Renal cortex interstitium (tissue), 11 donors: ENCODE results near the gene SPSB1. TPM values are rescaled to one million over a fixed set of nuclear protein-coding genes. Genes with fewer than 3 reads are reported as not detected.
"Not testable (repeated sequence)": the region's sequence is repeated elsewhere in the genome, so short reads cannot be mapped to it uniquely, and the experiment has no call there.

Experiments used
- DNase-seq, 11 donors: peaks; one replicate each; pipeline ENCODE4 v3.0.0-alpha.2; 2013; ENCODE audit warnings: low read depth in 9 of 11, low spot score in 4 of 11; ENCODE audit errors: extremely low read depth in 1 of 11
- polyA plus RNA-seq, 3 donors: library from polyadenylated mRNA; unstranded; fragments of 120-200 nt; gene quantifications; one replicate each; pipeline ENCODE4 v1.2.1, GENCODE V29; 2013; ENCODE audit not compliant: insufficient read length in 3 of 3

Gene SPSB1
- polyA plus RNA-seq, 3 donors: 10.0 to 12.7 (median 10.3) TPM

DNA sequence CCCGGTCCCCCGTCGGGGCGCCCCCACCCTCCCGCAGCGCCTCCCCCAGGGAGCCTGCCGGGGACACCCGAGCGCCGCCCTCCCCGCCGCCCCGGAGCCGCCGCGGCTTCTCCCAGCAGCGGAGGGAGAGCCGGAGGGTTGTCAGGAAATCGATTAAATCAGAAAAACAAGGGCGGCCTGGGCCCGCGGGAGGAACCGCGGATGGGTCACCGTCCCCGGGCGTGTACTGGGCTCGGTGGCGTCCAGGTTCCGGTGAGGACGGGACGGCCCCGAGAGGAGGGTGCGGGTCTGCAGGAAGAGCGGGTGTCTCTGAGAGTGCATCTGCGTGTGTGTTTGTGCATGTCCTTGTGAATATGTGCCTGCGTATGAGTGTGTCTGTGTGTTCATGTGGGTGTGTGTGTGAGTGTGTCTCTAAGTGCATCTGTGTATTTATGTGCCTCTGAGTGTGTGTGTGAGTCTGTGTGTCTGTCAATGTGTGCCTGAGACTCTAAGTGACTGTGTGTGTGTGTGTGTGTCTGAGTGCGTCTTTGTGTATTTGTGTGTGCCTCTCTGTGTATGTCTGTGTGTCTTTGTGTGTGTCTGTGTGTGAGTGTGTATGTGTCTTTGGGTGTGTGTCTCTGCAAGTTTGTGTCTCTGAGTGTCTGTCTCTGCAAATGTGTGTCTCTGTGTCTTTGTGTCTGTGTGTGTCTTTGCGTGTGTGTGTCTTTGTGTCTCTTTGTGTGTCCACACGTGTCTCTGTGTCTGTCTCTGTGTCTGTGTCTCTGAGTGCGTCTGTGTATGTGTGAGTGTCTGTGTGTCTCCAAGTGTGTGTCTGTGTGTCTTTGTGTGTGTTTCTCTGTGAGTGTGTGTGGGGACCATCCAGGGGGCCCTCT lies 1.1 kb downstream of the SPSB1 start:
- DNase-seq: no peak

- DNase-seq: no peak
Observed at GRCh38 chr1:9294405-9294773, 1.7 kb downstream of the SPSB1 start.

- DNase-seq: no peak
Observed at GRCh38 chr1:9294910-9295636, 2.4 kb downstream of the SPSB1 start.

- DNase-seq: no peak
Observed at GRCh38 chr1:9295884-9296283, 3.2 kb downstream of the SPSB1 start.

DNA sequence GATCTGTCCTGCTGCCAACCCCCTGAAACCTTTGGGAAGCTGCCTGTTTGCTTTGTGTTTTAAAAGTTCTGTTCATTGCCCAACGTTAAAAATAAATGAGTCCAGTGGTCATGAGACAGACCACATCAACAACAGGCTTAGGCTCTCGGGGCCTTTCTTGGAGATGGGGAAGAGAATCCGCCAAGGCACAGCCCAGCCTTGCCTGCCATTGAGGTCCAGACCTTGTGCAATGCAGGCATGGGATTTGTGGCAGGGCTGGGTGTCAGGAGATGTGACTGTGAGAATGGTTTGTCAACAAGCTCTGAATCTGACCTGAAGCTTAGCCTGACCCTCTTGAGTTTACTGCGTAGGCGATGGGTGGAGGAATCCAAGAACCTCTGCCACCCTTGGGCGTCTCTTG lies 4.2 kb downstream of the SPSB1 start:
- DNase-seq: no peak

DNA sequence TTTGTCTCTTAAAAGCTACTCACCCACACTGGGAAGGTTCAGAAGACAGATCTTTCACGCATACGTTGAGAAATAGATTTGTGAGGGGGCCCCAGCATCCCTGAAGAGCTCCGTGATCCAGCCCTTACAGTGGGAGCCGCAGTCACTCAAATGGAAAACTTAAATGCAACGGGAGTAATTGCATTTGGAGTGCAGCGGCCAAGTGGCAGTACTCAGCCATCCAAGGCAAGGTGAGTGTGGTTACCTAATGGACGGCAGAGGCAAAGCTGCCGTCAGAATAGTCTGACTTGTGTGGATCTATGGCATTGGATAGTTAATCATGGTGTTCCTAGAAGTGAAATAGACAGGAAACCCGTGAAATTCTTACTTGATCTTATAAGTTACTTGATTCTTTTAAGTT lies 5.1 kb downstream of the SPSB1 start:
- DNase-seq: no peak

DNA sequence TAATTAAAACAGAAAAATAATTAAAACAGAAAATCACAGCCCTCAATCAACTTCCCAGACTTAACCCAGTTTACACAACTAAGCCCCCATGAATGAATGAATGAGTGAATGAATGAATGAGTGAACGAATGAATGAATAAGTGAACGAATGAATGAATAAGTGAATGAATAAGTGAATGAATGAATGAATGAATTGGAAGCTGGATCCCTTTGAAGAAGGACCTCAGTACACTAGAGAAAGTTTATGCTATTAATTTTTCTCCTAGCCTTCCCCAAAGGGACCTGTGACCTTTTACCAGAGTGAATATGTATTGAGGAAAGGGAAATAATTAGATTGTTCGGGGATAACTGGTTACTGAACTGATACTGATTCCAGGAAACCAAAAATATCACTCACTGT lies 5.6 kb downstream of the SPSB1 start:
- DNase-seq: no peak

DNA sequence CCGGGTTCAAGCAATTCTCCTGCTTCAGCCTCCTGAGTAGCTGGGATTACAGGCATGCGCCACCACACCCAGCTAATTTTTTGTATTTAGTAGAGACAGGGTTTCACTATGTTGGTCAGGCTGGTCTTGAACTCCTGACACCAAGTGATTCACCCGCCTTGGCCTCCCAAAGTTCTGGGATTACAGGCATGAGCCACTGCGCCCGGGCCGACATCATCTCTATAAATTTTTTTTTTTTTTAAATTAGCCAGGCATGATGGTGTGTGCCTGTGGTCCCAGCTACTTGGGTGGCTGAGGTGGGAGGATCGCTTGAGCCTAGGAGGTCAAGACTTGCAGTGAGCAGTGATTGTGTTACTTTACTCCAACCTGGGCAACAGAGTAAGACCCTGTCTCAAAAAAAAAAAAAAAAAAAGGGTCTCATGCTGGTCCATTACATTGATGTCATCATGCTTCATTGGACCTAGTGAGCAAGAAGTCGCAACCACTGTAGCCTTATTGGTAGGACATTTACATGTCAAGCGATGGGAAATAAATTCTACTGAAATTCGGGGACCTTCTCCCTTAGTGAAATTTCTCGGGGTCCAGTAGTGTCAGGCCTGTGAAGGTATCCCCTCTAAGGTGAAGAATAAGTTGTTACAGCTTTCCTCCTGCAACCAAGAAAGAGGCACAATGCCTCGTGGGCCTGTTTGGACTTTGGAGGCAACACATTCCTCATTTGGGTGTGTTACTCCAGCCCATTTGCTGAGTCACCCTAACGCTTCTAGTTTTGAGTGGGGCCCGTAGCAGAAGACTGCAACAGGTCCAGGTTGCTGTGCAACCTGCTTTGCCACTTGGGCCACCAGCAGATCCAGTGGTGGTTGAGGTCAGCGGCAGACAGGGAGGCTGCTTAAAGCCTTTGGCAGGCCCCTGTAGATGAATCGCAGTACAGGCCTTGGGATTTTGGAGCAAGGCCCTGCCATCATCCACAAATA lies 7.2 kb downstream of the SPSB1 start:
- DNase-seq: not testable (repeated sequence)

DNA sequence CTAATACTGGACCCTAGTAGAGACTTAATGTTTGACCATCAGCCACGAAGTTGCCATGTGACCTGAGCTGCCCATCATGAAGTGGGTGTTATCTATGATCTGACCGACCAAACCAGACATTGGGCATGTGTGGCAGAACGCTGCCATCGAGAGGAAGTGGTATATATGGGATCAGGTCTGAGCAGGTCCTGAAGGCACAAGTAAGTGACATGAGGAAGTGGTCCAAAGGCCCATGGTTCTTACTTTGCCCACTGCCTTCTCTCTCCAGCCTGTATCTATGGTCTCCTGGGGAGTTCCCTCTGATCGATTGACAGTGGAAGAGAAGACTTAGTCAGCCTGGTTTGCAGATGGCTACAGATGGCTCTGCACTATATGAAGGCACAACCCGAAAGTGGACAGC lies 7.9 kb downstream of the SPSB1 start:
- DNase-seq: no peak

- DNase-seq: no peak
Observed at GRCh38 chr1:9302745-9303524, 10.2 kb downstream of the SPSB1 start.

DNA sequence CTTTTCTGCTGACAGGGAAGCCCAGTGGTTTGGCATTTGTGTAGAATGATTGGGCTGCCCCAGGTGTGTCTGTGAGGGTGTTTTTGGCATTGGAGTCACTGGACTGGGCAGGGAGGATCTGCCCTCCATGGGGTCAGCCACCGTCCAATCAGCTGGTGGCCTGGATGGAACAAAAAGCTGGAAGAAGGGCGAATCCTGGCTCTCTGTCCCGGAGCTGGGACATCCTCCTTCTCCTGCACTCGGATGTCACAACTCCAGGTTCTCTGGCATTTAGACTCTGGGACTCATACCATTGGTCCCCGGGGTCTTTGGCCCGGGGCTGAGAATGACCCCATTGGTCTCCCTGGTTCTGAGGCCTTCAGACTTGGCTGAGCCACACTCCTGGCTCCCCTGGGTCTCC lies 11.2 kb downstream of the SPSB1 start:
- no peak for DNase-seq

DNA sequence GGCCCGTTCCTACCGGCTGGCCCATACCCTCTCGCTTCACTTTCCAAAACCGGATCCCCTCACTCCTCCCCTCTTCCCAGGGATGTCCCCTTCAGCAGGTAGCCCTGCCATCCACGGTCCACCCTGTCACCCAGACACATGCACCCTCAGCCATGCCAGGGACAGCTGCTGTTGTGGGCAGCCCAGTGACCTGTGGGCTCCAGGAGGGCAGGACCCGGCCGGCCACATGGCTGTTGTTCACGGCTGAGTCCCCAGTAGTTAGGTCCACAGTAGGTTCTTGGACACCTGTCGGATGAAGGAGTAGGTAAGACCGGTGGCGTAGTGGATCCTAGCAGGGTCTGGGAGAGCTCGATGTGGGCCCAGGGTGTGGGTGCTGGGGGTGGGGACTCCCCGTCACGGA lies 12.5 kb downstream of the SPSB1 start:
- DNase-seq: no peak

- no peak for DNase-seq
Observed at GRCh38 chr1:9306006-9306405, 13.3 kb downstream of the SPSB1 start.

DNA sequence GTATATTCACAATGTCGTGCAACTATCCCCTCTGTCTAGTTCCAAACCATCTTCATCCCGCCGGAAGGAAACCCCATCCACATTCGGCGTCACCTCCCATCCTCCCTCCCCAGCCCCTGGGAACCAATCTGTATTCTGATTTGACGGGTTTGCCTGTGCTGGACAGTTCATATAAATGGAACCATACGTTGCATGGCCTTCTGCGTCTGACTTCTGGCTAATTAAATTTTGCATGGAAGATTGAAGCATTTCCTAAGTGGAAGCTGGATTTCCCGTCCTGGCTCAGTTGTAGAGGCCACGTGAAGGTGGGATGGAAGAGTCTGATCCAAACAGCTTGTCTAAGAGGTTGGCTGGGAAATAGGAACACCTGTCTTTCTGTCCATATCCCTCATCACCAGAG lies 14.6 kb downstream of the SPSB1 start:
- no peak for DNase-seq

DNA sequence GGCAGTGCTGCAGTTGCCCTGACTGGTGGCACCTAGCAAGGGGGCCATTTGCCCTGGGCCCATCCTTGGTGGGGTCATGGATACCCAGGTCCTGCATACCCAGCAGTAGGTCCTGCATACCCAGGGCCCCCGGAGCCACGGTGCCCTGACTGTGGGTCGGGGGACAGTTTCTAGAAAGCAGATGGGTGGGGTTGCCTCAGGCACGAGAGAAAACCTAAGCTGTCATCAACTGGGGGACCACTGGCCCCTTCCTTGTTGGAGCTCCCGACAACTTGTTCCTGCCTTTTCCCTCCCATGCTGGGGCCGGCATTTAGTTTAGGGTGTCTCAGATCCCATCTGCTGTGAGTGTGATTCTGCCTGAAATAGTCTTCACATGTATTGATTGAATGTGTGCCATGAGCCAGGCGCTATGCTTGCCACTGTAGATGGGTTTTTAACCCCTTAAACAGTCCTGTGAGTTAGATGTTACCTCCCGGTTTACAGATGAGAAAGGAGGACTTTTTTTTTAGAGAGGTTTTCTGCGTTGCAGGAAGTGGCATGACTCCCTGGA lies 15.6 kb downstream of the SPSB1 start:
- DNase-seq: no peak

GRCh38 chr1:9309080-9309479 lies 16.4 kb downstream of the SPSB1 start:
- no peak for DNase-seq

- no peak for DNase-seq
Observed at GRCh38 chr1:9309991-9310390, 17.3 kb downstream of the SPSB1 start.

- DNase-seq: no peak
Observed at GRCh38 chr1:9311029-9311428, 18.3 kb downstream of the SPSB1 start.
